Measurements from ENCODE around the gene DUSP16.

GRCh38 chr12:12534166-12534866, 28.3 kb downstream of the DUSP16 start:
- TF ChIP-seq EP300 (IDR thresholded peaks at IDR 0.05): no peak
- TF ChIP-seq CTCF (IDR thresholded peaks at IDR 0.05): no peak
- no peak for TF ChIP-seq POLR2A (IDR thresholded peaks at IDR 0.05)

Data from tibial nerve (tissue), 4 donors.